ENCODE results near the gene CCDC198.

CCDC198 gene, protein sequence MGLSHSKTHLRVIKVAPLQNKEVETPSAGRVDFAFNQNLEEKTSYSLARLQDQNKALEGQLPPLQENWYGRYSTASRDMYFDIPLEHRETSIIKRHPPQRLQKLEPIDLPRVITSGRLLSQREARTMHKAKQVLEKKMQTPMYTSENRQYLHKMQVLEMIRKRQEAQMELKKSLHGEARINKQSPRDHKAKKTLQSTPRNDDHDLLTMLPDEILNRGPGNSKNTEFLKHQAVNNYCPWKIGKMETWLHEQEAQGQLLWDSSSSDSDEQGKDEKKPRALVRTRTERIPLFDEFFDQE

DNA sequence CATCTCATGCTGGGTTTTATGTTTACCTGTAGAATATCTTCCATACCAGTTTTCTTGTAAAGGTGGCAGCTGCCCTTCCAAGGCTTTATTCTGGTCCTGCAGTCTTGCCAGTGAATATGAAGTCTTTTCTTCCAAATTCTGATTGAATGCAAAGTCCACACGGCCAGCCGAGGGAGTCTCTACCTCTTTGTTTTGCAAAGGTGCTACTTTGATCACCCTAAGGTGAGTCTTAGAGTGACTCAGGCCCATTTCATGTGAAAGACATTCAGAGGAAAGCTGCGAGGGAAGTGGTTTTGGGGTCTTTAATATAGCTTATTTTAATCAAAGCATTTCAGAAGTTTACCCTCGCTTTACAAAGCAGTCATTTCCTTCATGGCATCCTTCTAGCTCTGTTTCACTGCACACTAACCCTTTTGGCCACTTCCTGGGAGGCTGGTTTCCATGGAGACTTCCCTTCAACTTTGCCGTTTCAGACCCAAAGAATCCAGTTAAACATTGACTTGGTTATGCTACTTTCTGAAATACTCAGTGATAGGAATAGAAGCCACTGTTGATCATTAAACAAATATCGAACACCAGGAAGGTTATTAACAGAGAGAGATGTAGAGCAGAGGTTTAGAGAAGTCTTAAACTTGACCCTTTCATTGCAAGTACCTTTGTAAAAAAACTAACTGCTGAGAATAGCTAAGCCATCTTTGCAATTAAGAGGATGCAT lies at the start of gene CCDC198:
TSS of gene CCDC198 (minus strand) at position 391 of the 715 bp plus-strand sequence. CDS start at position 249, 142 bp downstream.
- DNase-seq (ENCODE audit: low read depth) = no peak

DNA sequence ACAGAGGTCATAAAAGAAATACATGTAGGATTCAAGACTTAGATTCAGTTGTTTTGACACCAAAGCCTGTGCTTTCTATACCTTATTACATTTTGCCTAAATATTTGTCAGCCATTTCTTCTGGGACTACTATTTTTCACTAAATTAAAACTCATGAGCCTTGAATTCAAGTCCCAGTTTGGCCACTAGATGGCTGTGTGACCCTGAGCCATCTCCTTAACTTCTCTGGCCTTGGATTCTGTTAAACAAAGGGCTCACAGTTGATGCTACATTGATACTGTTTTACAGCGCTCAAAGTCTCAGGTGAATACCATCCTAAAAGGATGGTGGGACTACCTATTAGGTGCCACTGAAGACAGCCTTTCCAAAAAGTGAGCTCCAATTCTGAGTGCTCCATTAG lies 39.6 kb upstream of the CCDC198 start:
- no peak for DNase-seq (ENCODE audit: low read depth)

DNA sequence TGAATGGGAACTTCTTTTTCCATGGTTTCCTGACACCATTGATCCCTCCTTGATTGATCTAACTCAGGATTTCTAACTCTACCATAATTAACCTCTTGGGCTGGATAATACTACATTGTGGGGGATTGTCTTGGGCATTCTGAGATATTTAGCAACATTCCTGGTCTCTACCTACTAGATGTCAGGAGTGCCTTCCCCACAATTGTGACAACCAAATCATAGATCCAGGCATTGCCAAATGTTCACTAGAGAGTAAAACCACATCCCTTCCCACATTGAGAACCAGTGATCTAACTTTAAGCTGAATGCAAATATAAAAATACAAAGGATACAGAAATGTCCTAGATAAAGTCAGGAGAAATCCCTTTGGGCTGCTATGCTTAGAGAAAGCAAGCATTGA lies 36.9 kb upstream of the CCDC198 start:
- no peak for DNase-seq (ENCODE audit: low read depth)

DNA sequence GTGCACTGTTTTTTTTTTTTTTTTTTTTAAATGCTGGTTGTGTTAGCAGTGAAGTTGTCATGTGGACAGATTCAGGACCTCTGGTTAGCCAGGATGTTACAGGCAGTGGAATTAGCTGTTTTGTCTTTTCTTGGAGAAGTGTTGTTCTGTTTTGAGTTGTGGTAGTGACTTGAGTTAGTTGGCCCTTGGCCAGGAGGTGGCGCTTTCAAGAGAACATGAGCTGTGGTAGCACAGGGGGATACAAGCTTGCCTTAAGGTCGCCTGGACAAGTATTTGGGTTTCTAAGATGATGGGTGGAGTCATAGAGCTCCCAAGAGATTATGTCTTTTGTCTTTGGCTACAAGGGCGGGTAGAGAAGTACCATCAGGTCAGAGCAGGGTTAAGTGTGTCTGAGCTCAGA lies 33.3 kb upstream of the CCDC198 start:
- DNase-seq (ENCODE audit: low read depth) = no peak

DNA sequence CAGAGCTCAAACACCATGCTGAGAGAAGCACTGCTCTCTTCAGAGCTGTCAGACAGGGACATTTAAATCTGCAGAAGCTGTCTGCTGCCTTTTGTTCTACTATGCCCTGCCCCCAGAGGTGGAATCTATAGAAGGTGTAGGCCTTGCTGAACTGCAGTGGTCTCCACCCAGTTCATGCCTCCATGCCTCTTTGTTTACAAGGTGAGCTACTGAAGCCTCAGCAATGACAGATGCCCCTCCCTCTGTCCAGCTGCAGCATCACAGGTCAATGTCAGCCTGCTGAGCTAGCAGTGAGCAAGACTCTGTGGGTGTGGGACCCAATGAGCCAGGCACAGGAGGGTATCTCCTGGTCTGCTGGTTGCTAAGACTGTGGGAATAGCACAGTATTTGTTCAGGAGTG lies 25.4 kb upstream of the CCDC198 start:
- DNase-seq (ENCODE audit: low read depth) = no peak

DNA sequence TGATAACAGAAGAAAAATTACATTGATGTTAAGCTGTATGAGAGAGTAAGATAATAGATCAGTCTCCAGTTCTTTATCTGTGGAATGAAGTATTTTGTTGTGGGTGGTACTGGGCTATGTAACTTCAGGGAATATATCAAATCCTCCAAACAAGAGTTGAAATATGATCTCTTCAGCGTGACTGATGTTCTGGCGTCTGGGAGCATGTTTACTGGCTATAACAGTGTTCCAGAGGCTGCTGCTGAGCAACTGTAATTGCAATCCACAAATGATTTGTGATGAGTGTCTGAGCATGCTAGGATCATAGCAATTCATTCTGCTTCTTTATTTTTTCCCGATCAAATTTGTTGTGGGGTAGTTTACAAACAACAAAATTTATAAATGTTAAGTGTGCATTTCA lies 18.6 kb upstream of the CCDC198 start:
- DNase-seq (ENCODE audit: low read depth) = no peak

DNA sequence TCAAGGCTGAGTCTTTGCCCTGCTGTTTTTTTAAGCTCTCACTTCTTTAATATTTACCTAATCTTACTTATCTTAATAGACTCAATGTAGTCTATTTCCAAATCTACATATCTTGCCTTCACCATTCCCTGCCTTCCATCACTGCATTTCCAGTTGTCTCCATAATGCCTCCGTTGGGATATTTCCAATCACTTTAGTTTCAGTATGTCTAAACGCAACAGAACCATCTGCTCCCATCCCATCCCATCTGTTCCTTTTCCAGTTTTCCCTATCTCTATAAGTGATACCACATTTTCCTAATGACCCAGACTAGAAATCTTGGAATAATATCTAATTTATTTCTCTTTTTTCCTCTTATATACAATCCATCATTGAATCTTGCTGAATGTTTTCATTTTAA lies 15.1 kb upstream of the CCDC198 start:
- DNase-seq (ENCODE audit: low read depth) = no peak

DNA sequence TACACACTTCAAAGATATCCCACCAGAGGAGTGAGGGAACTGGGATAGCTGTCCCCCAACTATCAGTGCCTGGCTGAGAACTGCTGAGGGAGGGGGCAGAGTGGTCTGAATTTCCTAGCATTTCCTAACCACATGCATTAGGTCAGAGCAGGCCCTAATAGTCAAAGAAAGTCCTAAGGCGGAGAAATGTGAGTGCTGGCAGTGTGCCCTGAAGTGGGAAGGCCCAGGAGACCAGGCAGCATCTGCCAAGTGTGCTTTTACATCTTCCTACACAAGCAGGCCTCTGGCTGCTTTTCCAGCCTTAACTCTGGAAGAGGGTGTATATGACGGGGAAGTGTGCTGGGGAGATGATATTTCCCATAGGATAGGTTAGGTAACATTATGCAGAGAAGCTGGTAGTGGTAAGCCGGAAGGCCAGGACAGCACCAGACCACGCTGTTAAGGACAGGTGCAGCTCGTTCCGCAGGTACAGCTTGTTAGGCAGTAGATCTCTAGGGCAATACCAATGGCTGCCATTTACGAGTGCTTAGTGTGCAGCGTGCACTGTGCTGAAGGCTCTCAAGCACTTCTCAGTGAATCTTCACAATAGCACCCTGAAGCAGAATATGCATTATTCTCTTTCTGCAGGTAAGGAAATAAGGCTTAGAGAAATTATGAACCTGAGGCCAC lies 9.1 kb upstream of the CCDC198 start:
- DNase-seq (ENCODE audit: low read depth) = no peak

DNA sequence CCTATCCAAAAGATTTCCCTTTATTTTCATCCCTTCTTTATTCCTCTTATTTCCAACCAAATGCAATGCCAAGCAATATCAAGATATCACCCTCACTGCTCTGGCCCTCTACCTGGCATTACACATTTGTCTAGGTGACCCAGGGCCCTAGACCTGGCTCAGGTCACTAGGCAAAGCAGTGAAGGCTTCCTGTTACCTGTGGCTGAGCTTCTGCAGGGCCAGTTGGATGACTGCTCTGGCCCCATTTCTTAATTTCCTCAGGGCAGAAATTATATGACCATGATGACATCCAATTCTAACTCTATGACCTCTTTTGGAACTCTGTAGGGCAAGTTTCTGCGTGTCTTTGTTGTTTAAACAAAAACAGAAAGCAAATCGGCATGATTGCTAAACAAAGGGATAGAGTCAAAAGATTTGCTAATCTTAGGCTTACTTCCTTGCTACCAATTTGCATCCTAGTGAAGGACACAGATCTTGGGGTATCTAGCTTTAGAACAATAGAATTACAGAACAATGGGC lies 7.4 kb upstream of the CCDC198 start:
- no peak for DNase-seq (ENCODE audit: low read depth)

DNA sequence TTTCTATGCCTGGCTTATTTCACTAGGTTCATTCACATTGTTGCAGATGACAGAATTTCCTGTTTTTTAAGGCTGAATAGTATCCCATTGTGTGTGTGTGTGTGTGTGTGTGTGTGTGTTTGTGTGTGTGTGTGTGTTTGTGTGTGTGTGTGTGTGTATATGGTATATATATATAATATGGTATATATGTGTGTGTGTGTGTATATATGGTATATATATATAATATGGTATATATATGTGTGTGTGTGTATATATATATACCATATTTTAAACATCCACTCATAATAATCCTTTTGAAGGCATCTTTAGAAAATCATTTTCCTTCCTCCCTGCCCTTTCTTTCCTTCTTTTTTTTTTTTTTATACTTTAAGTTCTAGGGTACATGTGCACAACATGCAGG lies 5.0 kb upstream of the CCDC198 start:
- no peak for DNase-seq (ENCODE audit: low read depth)

DNA sequence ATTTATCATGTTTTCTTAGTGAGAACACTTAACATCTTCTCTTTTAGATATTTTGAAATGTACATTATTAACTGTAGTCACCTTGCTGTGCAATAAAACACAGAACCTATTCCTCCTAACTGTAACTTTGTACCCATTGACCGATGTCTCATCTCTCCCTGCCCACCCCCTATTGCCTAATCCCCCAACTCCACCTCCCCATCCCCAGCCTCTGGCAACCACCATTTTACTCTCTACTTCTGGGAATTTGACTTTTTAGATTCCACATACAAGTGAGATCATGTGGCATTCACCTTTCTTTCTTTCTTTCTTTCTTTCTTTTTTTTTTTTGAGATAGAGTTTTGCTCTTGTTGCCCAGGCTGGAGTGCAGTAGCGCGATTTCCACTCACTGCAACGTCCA lies 4.4 kb upstream of the CCDC198 start:
- no peak for DNase-seq (ENCODE audit: low read depth)

DNA sequence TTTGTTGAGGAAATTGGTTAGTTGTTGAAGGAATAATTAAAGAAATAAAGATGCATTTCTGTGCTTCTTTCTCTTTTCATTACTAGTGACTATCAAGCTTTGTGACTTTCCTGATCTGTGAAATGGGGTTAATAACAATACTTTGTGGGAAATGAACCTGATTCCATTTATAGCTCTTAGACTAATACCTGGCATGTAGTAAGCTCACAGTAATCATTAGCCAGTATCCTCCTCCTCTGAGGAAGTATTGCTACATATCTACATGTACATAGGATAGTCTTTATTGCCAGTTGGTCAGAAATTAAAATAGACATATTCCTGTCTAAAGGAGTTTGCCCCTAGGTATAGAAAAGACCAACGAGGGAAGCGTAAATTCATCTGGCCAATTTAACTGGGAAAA lies 1.8 kb upstream of the CCDC198 start:
- DNase-seq (ENCODE audit: low read depth) = no peak

DNA sequence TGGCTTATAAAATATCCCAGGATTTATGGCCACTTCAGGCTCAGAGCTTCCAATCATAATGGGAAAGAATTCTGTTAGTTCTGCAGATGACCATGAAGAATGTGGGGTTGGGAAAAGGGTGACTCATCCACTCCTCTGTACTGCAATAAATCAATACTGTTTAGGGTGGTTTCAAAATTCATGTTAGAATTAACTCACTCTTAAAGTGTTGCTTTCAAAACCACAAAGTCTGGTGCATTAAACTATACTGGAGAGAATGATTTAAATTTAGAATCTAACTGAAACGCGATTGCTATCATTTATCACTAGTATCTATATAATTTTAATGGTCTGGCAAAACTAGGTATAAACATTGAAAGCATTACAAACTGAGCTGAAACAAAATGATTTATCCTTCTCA lies 798 bp downstream of the CCDC198 start:
- DNase-seq (ENCODE audit: low read depth) = no peak

DNA sequence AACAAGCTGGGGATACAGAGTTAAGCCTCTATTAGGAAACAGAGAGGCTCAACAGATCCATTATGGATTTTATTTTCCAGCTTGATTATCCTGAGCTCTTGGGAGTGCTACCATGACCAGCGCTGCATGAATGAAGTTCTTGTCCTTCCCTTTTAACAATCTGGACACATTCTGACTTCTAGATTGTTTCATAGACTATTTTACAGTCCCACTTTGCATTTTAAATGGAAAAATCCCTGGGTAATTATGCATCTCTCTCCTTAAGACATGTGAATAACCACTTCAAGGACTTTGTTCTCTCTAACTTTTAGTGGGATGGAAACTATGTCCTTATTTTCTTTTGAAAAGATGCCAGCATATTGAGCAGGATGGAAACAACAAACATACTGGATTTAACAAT lies 2.0 kb downstream of the CCDC198 start:
- DNase-seq (ENCODE audit: low read depth) = no peak

DNA sequence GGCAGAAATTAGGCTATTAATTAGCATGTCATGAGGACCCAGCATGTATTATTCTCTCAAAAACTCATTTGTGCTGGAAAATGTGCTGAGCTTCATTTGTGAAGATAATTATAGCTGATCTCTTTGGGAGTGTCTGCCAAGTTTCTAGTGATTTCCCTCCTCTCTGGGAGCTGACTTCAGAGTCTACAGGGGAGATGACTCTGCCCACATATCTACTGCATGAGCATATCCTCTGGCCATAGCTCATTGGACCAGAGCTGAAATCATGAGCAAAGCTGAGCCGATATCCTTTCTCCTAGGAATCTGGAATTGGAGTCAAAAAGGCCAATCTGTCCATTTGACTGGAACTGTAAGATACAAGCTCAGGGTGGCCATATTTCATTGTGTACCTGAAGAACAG lies 5.9 kb downstream of the CCDC198 start:
- no peak for DNase-seq (ENCODE audit: low read depth)

DNA sequence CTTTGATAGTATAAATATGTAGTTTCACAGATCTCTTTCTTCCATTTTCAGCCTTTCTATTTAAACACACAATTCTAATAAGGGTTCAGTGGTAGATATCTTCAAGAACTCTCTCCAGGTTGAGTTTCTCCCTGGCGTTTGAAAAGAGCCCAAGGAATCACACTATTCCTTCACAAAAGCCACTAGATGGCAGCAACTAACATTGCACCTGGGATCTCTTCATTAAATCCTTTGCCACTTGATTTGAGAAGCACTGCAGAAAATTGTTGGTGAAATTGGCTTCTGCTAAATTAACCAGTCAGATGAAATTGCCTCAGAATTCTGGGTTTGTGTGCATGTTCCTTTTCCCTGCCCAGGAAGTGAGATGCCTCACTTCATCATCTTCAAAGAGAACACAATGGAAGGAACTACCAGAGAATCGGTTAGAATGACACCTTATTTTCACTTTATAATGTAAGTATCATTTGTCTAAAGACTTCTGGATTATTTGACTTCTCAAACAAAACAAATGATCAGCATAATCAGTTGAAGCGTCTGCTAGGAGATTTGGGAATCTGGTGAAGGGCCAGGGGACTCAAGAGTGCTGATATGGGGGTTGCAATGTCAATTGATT lies 6.8 kb downstream of the CCDC198 start:
- DNase-seq (ENCODE audit: low read depth) = peak; percentile 9

DNA sequence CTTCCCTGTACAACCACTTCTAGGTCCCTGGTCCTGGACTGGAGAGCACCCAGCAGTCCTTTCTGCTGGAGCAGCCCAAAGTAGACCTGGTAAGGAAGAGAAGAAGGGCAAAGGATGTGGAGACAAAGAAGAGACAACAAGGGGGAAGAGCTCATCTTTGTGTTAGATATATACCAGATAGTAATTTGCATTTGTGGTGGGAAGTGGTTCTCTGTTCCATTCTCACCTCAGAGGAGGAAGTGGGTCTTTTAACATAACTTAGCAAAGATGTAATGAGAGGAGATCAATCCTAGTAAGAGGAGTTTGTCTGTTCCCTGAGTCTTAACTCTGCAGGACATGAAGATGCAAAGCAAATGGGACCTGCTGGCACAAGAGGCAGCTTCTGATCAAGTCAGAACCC lies 8.0 kb downstream of the CCDC198 start:
- DNase-seq (ENCODE audit: low read depth) = no peak

DNA sequence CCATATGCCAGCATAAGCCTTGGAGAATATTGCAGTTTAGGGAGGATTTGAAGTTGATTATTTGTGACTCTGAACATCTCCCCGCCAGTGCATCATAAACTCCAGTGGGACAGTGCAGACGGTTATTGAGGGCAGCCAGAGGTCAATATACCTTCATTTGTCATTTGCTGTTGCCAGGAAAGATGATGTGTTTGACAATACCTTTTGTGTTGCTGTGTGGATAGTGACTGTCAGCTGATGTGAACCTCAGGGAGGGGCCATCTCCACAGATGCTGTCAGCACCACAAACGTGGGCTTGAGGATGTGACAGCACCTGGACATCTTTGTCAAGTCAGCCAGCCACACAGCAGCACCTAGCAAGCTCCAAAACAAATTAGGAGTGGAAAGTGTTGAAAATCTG lies 11.5 kb downstream of the CCDC198 start:
- DNase-seq (ENCODE audit: low read depth) = no peak

DNA sequence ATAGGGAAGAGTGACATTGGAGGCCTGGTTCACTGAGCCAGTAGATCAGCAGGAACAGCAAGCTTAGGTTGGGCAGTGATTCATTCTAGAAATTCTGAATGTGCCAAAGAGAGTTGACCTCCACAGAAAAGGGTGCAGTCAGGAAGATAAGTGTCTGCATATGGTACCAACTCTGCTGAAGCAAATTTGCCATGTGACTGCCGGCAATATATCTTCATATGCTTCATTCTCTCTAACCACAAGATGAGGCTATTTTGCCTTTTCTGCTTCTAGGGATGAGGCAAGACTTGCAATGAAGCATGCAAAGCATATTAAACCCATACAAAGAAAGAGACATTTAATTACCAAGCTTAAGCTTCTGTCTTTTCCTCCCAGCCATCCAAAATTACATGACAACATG lies 13.6 kb downstream of the CCDC198 start:
- no peak for DNase-seq (ENCODE audit: low read depth)

DNA sequence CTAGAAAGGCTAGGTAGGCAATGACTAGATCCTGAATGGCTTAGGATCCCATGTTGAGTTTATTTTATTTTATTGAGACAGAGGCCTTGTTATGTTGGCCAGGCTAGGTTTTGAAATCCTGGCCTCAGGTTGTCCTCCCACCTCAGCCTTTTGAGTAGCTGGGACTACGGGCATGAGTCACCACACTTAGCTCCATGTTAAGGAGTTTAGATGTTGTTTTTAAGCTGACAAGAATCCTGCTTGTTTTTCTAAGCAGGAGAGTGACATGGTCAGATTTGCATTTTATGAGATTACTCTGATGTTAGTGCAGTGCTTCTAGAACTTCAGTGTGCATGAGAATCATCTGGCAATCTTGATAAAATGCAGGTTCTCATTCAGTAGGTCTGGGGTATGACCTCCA lies 14.5 kb downstream of the CCDC198 start:
- no peak for DNase-seq (ENCODE audit: low read depth)

DNA sequence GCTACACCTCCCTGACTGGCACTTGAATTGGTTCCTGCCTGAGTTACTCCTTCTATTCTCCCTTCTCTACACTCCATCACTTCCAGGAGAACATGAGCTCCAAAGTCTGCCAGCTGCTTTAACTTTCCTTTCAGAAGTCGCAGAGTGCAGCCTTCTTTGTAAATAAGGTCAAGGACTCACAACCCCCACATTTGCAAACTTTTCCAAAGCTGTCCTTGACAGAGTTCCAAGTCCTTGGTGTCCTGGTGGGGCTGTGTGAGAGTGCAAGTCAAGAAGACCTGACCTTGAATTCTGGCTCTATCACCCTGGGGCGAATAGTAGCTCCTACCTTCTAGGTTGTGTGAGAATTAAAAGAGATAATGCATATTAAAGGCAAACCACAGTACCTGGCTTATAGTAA lies 15.6 kb downstream of the CCDC198 start:
- no peak for DNase-seq (ENCODE audit: low read depth)

DNA sequence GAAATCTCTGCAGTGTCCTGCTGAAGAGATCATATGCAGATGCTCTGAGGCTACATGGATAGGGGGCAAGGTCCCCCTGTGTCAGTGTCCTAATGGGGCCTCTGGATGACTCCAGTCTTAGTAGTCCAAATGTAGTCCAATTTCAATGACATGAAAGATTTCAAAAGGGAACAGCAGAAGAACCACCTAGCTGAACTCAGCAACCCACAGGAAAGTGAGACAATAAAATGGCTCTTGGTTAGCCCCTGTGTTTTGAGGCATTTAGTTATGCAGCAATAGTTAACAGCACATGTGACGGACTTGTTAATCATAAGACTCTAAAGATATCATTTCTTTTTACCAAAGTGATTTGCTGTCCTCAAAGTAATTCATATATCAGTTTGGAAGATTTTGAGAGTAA lies 22.7 kb downstream of the CCDC198 start:
- no peak for DNase-seq (ENCODE audit: low read depth)

All from fibroblast of the conjunctiva (primary cell).